ENCODE data around the gene ZFP91. TPM values are rescaled to one million over a fixed set of nuclear protein-coding genes. Genes with fewer than 3 reads are reported as not detected.

ZFP91 gene
- polyA plus RNA-seq, 4 donors: 56.2 to 63.4 (median 60.3) TPM

DNA sequence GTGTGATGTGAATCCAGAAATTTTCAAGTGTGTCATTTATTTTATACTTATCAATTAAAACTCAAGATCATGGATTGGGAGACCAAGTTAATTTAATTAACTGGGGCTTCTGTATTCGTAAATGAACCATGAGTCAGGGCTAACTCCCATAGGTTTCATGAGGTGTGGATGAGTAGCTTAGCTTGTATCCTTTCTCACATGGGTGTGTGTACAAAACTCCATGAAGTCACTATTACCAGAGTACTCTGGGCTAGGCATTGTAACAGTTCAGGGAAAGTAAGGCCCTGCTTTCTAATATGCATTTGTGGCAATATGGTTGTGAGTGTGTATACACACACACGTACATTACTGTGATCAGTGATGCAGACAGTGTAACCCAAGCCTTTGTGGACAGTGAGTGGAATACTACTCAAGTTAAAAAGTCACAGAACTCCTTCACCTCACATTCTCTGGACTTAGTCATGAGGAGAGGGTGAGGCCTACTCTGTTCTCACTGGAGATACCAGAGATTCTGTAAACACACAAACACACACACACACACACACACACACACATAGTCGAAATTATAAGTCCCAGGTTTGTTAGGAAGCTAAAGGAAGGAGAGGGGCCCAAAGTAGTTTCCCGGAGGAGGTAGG lies 47.1 kb downstream of the ZFP91 start:
- DNase-seq (ENCODE audit: low read depth in 4 of 4, low spot score in 2 of 4): peak in 2 of 4 donors; percentile 13 to 27

- DNase-seq (ENCODE audit: low read depth in 4 of 4, low spot score in 2 of 4): no peak
Observed at GRCh38 chr11:58626934-58627483, 48.1 kb downstream of the ZFP91 start.

DNA sequence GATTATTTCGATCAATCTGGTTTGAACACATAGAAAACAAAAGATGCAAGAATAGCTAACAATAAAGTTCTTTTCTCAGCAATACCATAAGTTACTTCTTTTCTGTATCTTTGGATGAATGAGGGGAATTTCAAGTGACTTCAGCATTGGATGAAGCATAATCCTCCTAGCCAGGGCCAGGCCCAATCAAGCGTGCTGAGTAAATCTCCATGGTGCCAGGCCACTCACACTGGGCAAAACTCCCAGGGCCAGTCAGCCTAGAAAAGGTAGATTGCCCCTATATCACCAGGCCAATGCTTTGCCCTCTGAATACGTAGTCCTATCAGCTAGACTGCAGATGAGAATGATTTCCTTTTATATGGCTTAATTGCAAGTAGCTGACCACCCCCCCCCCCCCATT lies 49.6 kb downstream of the ZFP91 start:
- DNase-seq (ENCODE audit: low read depth in 4 of 4, low spot score in 2 of 4): no peak

DNA sequence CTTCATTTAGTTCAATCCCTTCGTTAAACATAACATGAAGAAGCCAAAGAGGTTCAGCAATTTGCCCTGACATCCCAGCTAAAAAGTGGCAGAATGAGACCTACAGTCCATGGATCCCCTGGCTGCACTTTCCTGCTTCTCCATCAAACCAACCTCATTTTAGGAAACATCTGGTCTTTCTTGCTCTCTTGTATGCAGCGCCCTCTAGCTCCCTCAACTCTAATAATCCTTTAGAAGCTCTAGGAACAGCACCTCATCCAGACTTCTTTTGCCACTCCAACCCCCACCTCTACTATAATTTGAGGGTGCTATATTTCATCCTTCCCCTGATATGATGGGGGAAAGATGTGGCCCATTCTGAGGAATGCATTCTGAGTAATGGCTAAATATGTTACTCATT lies 51.0 kb downstream of the ZFP91 start:
- no peak for DNase-seq (ENCODE audit: low read depth in 4 of 4, low spot score in 2 of 4)

DNA sequence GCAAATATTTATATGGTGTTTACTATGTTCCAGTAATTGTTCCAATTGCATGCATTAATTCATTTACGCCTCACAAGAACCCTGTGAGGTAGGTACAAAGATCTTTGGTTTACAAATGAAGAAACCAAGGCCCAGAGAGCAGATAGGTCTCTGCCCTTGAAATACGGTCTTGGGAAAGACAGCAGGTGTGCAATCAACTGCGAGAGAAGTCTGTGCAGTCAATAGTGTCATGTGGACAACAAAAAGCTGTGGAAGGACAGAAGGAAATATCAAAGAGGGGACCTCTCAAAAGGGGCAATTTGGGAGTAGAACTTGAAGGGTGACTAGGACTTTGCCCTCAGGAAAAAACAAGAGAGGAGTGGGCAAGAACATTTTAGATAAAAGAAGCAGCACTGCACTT lies 52.5 kb downstream of the ZFP91 start:
- no peak for DNase-seq (ENCODE audit: low read depth in 4 of 4, low spot score in 2 of 4)

DNA sequence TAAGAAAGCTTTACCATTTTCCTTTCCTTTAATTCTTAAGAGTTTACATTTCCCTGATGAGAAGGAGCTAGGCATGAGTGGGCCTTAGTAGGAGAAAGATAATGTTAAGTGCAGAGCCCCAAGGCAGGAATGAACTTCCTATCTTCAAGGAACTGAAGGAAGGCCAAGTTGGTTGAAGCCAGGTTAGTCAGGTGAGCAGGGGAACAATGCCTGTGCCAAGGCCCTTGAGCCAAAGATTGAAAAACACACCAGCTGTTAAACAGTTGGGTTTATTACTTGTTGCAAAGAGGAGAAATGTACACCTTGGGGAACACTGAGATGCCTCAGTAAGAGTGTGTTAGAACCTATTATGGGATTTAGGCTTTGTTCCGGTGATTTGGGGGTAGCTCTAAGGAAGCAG lies 53.6 kb downstream of the ZFP91 start:
- no peak for DNase-seq (ENCODE audit: low read depth in 4 of 4, low spot score in 2 of 4)

GRCh38 chr11:58636587-58636986 lies 57.7 kb downstream of the ZFP91 start:
- no peak for DNase-seq (ENCODE audit: low read depth in 4 of 4, low spot score in 2 of 4)

GRCh38 chr11:58637371-58637770 lies 58.5 kb downstream of the ZFP91 start:
- DNase-seq (ENCODE audit: low read depth in 4 of 4, low spot score in 2 of 4): no peak

DNA sequence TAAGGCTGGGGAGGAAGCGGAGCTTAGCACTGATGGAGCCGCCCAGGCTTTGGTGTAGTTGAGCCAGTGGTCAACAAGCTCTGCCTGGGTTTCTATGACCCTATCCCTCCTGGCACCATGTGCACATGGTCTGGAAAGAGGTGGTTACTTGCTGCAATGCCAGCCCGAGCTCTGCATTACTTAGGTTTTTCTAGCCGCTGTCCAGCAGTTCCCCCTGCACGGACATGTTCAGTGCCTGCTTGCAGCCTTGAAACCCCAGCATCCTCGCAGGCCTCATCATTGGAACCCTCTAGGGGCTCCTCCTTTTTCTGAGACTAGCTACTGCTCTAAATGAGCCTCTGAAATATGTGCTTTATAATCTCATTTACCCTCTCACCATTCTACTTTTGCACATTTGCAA lies 60.2 kb downstream of the ZFP91 start:
- DNase-seq (ENCODE audit: low read depth in 4 of 4, low spot score in 2 of 4): no peak

GRCh38 chr11:58639669-58640068 lies 60.8 kb downstream of the ZFP91 start:
- no peak for DNase-seq (ENCODE audit: low read depth in 4 of 4, low spot score in 2 of 4)

DNA sequence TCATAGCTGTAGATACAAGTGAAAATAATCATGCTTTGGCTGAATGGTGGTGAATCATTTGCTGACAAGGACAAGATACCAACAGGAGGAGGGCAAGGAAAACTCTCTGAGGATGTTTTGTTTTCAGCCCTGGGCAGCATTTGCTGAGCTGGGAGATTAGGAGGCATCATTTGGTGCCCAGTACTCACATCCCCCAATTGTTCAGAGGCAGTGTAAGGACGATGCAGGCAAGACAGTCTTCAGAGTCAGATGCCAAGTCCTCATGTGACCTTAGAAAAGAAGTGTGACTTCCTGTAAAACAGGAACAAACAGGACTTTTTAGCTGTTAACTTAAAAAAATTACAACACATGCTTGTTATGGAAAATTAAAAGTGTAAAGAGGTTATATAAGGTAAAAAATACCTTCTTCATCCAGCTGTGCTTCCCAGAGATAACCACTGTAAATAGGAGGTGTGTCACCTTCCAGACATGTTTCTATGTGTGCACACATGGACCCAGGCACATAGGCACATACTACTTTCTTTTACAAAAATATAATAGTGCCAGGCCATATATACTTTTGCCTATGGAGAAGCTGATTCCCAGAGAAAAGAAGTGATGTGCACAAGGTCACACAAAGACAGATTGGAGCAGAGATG lies 61.6 kb downstream of the ZFP91 start:
- DNase-seq (ENCODE audit: low read depth in 4 of 4, low spot score in 2 of 4): no peak

DNA sequence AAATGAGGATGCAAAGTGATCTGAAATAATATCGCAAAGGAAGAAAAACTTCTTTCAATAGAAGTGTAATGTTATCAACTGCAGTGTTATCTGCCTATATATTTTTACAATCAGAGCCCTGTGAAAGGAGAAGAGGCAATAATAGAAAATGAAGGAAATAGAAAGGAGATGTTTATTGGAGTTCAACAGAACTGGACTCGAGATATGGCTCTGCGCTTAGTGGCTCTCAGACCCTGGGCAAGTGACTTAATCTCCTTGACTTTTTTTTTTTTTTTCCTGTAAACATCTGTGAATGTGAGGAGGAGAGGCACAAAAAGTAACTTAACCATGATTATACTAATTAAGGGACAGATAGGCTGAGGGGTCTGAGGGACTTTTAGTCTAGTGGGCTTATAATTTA lies 62.5 kb downstream of the ZFP91 start:
- no peak for DNase-seq (ENCODE audit: low read depth in 4 of 4, low spot score in 2 of 4)

DNA sequence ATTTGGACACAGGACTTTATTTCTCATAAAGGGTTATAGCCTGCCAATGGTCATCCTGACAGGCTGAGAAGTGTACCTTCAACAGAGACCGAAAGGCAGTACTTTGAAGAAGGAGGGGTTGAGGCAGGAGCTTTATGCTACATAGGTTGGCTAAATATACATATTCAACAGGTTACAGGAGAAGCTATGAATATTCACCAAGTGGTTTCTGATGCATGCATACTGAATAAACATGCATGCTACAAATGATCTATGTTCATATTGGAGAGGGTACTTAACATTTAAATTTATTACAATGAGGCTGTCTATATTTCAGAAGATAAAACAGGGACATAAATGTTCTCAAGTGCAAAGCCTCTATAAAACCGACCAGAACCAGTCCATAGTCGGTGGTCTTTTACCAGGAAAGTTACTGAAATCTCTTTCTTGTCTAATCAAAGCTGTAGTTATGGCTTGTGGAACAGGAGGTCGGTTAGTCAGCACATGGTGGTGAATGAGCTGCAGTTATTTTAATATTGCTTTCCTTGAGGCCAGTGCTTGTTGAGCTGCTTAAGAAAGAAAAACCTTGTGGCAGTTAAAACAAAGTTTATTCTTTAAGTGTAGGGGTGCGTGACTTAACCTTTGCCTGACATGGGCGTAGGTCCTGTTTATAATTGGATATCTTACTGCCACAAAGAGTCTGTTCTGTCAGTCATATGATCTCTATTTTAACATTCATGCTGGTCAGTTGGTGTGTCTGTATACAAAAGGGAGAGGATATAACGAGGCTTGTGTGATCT lies 63.1 kb downstream of the ZFP91 start:
- DNase-seq (ENCODE audit: low read depth in 4 of 4, low spot score in 2 of 4): no peak

GRCh38 chr11:58645854-58646253 lies 67.0 kb downstream of the ZFP91 start:
- no peak for DNase-seq (ENCODE audit: low read depth in 4 of 4, low spot score in 2 of 4)

GRCh38 chr11:58647141-58647699 lies 68.4 kb downstream of the ZFP91 start:
- no peak for DNase-seq (ENCODE audit: low read depth in 4 of 4, low spot score in 2 of 4)

- no peak for DNase-seq (ENCODE audit: low read depth in 4 of 4, low spot score in 2 of 4)
Observed at GRCh38 chr11:58647866-58648265, 69.0 kb downstream of the ZFP91 start.

DNA sequence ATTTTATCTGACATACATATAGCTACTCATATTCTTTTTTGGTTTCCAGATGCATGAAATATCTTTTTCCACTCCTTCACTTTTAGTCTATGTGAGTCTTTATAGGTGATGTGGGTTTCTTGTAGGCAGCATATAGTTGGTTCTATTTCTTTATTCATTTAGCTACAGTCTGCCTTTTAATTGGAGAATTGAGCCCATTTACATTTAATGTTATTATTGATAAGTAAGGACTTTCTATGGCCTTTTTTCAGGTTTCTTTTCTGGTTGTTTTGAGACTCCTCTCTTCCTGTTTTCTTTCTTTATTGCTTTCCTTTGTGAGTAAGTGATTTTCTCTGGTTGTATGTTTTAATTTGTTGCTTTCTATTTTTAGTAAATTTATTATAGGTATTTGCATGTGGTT lies 70.8 kb downstream of the ZFP91 start:
- DNase-seq (ENCODE audit: low read depth in 4 of 4, low spot score in 2 of 4): no peak

GRCh38 chr11:58650496-58650895 lies 71.6 kb downstream of the ZFP91 start:
- no peak for DNase-seq (ENCODE audit: low read depth in 4 of 4, low spot score in 2 of 4)

DNA sequence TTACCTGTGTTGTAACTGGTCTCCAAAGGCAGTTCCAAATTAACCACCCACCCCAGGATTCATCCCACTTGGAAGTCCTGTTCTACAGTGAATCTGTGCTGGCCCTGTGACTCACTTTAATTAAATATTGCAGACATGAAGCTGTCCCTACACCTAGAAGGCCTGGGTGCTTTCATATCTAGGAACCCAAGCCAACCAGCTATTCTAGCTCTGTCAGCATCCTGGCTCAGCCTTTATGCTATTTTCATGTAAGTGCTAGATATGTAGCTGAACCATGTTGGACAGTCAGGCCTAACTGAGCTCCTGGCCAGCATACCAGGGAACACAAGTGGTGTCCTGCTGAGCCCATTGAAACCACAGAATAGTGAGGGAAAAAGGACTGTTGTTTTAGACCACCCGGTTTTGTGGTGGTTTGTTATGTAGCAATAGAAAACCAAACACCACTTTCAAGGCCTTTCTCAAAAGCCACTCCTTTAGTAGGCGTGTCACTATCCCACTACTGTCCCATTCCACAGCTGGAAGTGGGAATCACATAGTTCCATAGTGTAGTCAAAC lies 73.9 kb downstream of the ZFP91 start:
- DNase-seq (ENCODE audit: low read depth in 4 of 4, low spot score in 2 of 4): no peak

- DNase-seq (ENCODE audit: low read depth in 4 of 4, low spot score in 2 of 4): peak in 3 of 4 donors; percentile 15 to 50 (median 29)
Observed at GRCh38 chr11:58654079-58654907, 75.4 kb downstream of the ZFP91 start.

Measured in left renal cortex interstitium (tissue), 4 donors.